H1 (cell line): ENCODE results near the gene FGF19. TPM values are rescaled to one million over a fixed set of nuclear protein-coding genes. Genes with fewer than 3 reads are reported as not detected.

Experiments used
- CTCF ChIA-PET: fragments of 300-600 bp; sonication (Branson Sonifier 250); formaldehyde crosslinking; loops from one replicate; lab custom pipeline; 2021; ENCODE audit not compliant: partially characterized antibody; lab: Charles Lee
- POLR2A ChIA-PET: fragments of 300-600 bp; sonication (Branson Sonifier 250); formaldehyde crosslinking; loops from one replicate; lab custom pipeline; 2021; ENCODE audit warnings: inconsistent platforms; ENCODE audit not compliant: partially characterized antibody; lab: Charles Lee
- DNase-seq, 2 experiments: peaks; one replicate each; pipeline versions ENCODE4 v3.0.0 to v3.0.0-alpha.2; 2010 to 2022; ENCODE audit warnings: low spot score in 2 of 2, low read depth in 1 of 2, mixed read lengths in 1 of 2
- FAIRE-seq: peaks from 2 replicates; lab custom pipeline; 2011; peaks lifted over from hg19 to GRCh38; lab: Jason Lieb, UNC
- H2AFZ ChIP-seq: 2 replicates; pipeline ENCODE4 v1.8.1; 2012; ENCODE audit warnings: low read length, inconsistent platforms
- H2AK5ac ChIP-seq: 2 replicates; pipeline ENCODE4 v1.6.1; 2013; ENCODE audit warnings: low read depth, low read length
- H2BK120ac ChIP-seq: replicated peaks from 2 replicates; pipeline ENCODE3; 2013; ENCODE audit warnings: low read depth, low read length, inconsistent platforms
- H2BK12ac ChIP-seq: 2 replicates; pipeline ENCODE4 v1.6.1; 2013; ENCODE audit warnings: low read depth, low read length
- H2BK15ac ChIP-seq: 2 replicates; pipeline ENCODE4 v1.6.1; 2013; ENCODE audit warnings: low read length
- H2BK20ac ChIP-seq: 2 replicates; pipeline ENCODE4 v1.6.1; 2013; ENCODE audit warnings: low read length
- H2BK5ac ChIP-seq: 2 replicates; pipeline ENCODE4 v1.6.1; 2013; ENCODE audit warnings: low read depth, low read length
- H3K14ac ChIP-seq: 2 replicates; pipeline ENCODE4 v1.6.1; 2013; ENCODE audit warnings: inconsistent platforms; ENCODE audit not compliant: insufficient read length
- H3K18ac ChIP-seq: 2 replicates; pipeline ENCODE4 v1.6.1; 2013; ENCODE audit warnings: low read length; ENCODE audit errors: extremely low read depth
- H3K23ac ChIP-seq: 2 replicates; pipeline ENCODE4 v1.6.1; 2013; ENCODE audit warnings: inconsistent platforms; ENCODE audit not compliant: insufficient read length
- H3K23me2 ChIP-seq: 2 replicates; pipeline ENCODE4 v1.6.1; 2013; ENCODE audit warnings: low read depth, low read length
- H3K27ac ChIP-seq: 2 replicates; pipeline ENCODE4 v1.6.1; 2011; ENCODE audit warnings: low read depth, low read length, inconsistent platforms
- H3K27me3 ChIP-seq, 4 experiments: replicated peaks in 1 of 4; 1 replicate in 1 of 4; 2 replicates in 3 of 4; pipeline versions ENCODE4 v1.6.1 to v1.8.1; 2011 to 2013; ENCODE audit warnings: low read length in 3 of 4, mild to moderate bottlenecking in 3 of 4, inconsistent platforms in 2 of 4, mixed read lengths in 2 of 4, moderate library complexity in 1 of 4; ENCODE audit not compliant: control insufficient read depth in 3 of 4, insufficient read depth in 3 of 4; ENCODE audit errors: extremely low read depth in 1 of 4
- H3K36me3 ChIP-seq, 4 experiments: 2 replicates each; pipeline versions ENCODE4 v1.6.1 to v1.8.1; 2011 to 2013; ENCODE audit warnings: mild to moderate bottlenecking in 4 of 4, low read length in 3 of 4, moderate library complexity in 2 of 4, control low read depth in 1 of 4, inconsistent platforms in 1 of 4; ENCODE audit not compliant: insufficient read depth in 4 of 4, control insufficient read depth in 2 of 4
- H3K4ac ChIP-seq: replicated peaks from 2 replicates; pipeline ENCODE3; 2013; ENCODE audit warnings: low read length, low read depth, mixed read lengths, inconsistent platforms; ENCODE audit not compliant: insufficient read length
- H3K4me1 ChIP-seq, 4 experiments: replicated peaks in 1 of 4; 1 replicate in 1 of 4; 2 replicates in 3 of 4; pipeline versions ENCODE4 v1.6.1 to v1.8.1; 2011 to 2013; ENCODE audit warnings: low read length in 3 of 4, inconsistent platforms in 2 of 4, mixed read lengths in 1 of 4; ENCODE audit not compliant: insufficient read depth in 4 of 4, control insufficient read depth in 3 of 4
- H3K4me2 ChIP-seq, 2 experiments: 2 replicates each; pipeline versions ENCODE4 v1.6.1 to v1.8.1; 2011 to 2013; ENCODE audit warnings: low read depth in 2 of 2, low read length in 2 of 2, control low read depth in 1 of 2, inconsistent platforms in 1 of 2, mild to moderate bottlenecking in 1 of 2; ENCODE audit not compliant: insufficient read depth in 1 of 2
- H3K4me3 ChIP-seq, 4 experiments: fragments of 200-600, 300-600 bp in 1 of 4; sonication (generic), shearing (Covaris generic), sonication (Bioruptor Twin) in 1 of 4; 2 replicates each; pipeline versions ENCODE4 v1.5.1 to v1.8.1; 2011 to 2016; ENCODE audit warnings: low read length in 4 of 4, low read depth in 3 of 4, control low read depth in 2 of 4, inconsistent platforms in 2 of 4, mild to moderate bottlenecking in 2 of 4, mixed read lengths in 1 of 4, moderate library complexity in 1 of 4; ENCODE audit not compliant: insufficient read depth in 2 of 4; ENCODE audit errors: extremely low read depth in 1 of 4
- H3K56ac ChIP-seq: replicated peaks from 2 replicates; pipeline ENCODE3; 2013; ENCODE audit warnings: low read depth, mild to moderate bottlenecking, mixed read lengths, low read length, inconsistent platforms; ENCODE audit not compliant: insufficient read length
- H3K79me1 ChIP-seq: 2 replicates; pipeline ENCODE4 v1.6.1; 2013; ENCODE audit warnings: low read depth, low read length, control low read depth
- H3K79me2 ChIP-seq, 2 experiments: 2 replicates each; pipeline versions ENCODE4 v1.6.1 to v1.8.1; 2012 to 2013; ENCODE audit warnings: low read length in 2 of 2, mild to moderate bottlenecking in 2 of 2, inconsistent platforms in 1 of 2; ENCODE audit not compliant: insufficient read depth in 2 of 2, control insufficient read depth in 1 of 2
- H3K9ac ChIP-seq, 4 experiments: replicated peaks in 1 of 4; 1 replicate in 1 of 4; 2 replicates in 3 of 4; pipeline versions ENCODE4 v1.6.1 to v1.8.1; 2011 to 2013; ENCODE audit warnings: low read depth in 3 of 4, low read length in 3 of 4, control low read depth in 2 of 4, mild to moderate bottlenecking in 2 of 4, moderate library complexity in 2 of 4, inconsistent platforms in 1 of 4; ENCODE audit errors: extremely low read depth in 1 of 4
- H3K9me3 ChIP-seq, 2 experiments: 2 replicates each; pipeline versions ENCODE4 v1.6.1 to v1.8.1; 2012 to 2013; ENCODE audit warnings: mild to moderate bottlenecking in 2 of 2, moderate library complexity in 2 of 2, control low read depth in 1 of 2, inconsistent platforms in 1 of 2, low read depth in 1 of 2, low read length in 1 of 2, mixed read lengths in 1 of 2; ENCODE audit not compliant: insufficient read depth in 2 of 2
- H4K20me1 ChIP-seq, 2 experiments: replicated peaks in 1 of 2; 2 replicates each; pipeline versions ENCODE3 to v1.8.1; 2011 to 2013; ENCODE audit warnings: inconsistent platforms in 2 of 2, low read length in 2 of 2, mild to moderate bottlenecking in 1 of 2; ENCODE audit not compliant: insufficient read depth in 2 of 2, control insufficient read depth in 1 of 2
- H4K5ac ChIP-seq: 2 replicates; pipeline ENCODE4 v1.6.1; 2013; ENCODE audit warnings: low read length, low read depth, mixed read lengths, inconsistent platforms; ENCODE audit not compliant: insufficient read length
- H4K8ac ChIP-seq: 2 replicates; pipeline ENCODE4 v1.8.0; 2013; ENCODE audit warnings: mild to moderate bottlenecking, moderate library complexity, low read length, inconsistent platforms; ENCODE audit not compliant: insufficient read depth; ENCODE audit errors: extremely low read depth
- H4K91ac ChIP-seq: replicated peaks from 2 replicates; pipeline ENCODE3; 2013; ENCODE audit warnings: low read length, mixed read lengths, inconsistent platforms; ENCODE audit not compliant: insufficient read length
- GTF2F1 ChIP-seq: IDR thresholded peaks from 2 replicates; pipeline ENCODE4 v1.6.1; 2012; ENCODE audit warnings: low read depth, low read length, improper control_type of control experiment, borderline replicate concordance
- HDAC2 ChIP-seq, 2 experiments: fragments of 300-600 bp in 1 of 2; sonication (generic) in 1 of 2; IDR thresholded peaks; 2 replicates each; pipeline ENCODE4 v1.6.1; 2011 to 2012; ENCODE audit warnings: low read depth in 2 of 2, low read length in 2 of 2, mild to moderate bottlenecking in 2 of 2, moderate library complexity in 2 of 2, borderline replicate concordance in 1 of 2, inconsistent platforms in 1 of 2
- polyA plus RNA-seq, 7 experiments: library from polyadenylated mRNA; depleted of rRNA in 3 of 7; stranded (reverse) in 5 of 7; unstranded in 2 of 7; fragments of >200 nt in 5 of 7; fragments of 200-250 nt in 2 of 7; gene quantifications; 1 replicate in 5 of 7; 2 replicates in 1 of 7; 4 replicates in 1 of 7; pipeline versions ENCODE4 v1.2.1 to v1.2.3, GENCODE V29; 2011 to 2013; ENCODE audit warnings: missing spikeins in 2 of 7, mixed read lengths in 2 of 7
- total RNA-seq: library from RNA; stranded (reverse); fragmentation: NEBNext Ultra II Directional; extraction: Animal tissue kit (Norgen Biotek cat#: 25700); gene quantifications from 2 replicates; pipeline ENCODE4 v1.2.1, GENCODE V29; 2021

Gene FGF19
- total and polyA plus RNA-seq, 2 of the 8 experiments (the other 6 are each of a cell fraction or from before 2014, with no cell fraction given), result 9.6 to 14.8 TPM

DNA sequence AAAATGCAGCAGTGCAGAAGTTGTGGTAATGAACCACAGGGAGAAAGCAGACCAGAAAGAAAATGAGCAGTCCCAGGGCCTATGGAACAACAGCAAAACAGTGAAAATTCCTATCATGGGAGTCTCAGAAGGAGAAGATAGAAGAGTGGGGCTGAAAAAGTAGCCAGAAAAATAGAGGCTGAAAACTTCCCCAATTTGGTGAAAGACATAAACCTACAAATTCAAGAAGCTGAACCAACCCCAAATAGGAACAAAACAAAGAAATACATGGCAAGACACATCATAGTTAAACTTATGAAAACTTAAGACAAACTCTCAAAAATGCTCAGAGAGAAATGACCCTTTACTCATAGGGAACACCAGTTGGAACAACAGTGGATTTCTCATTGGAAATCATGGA, 11.4 kb downstream of the FGF19 start:
- Histone ChIP-seq H3K27me3 (no peaks in the 10 kb centered on the region; a peak in 2 of 7 replicates), H3K4me2 (no peak overlapping the region), H3K18ac (no peak overlapping the region), H4K5ac (no peak overlapping the region), H4K20me1 (no peaks in the 10 kb centered on the region), H3K56ac (no peak overlapping the region), H3K27ac (no peak overlapping the region), H4K91ac (no peak overlapping the region), H3K79me1 (no peaks in the 10 kb centered on the region; the same call in 1 of the 2 replicates), H2BK12ac (no peak overlapping the region), H3K14ac (no peak overlapping the region), H4K8ac (no peak overlapping the region), H2AFZ (no peak overlapping the region), H3K4ac (no peak overlapping the region), H3K4me3 (no peak overlapping the region), H2BK120ac (no peak overlapping the region), H3K23me2 (no peaks in the 10 kb centered on the region; the same call in 1 of the 2 replicates), H3K9me3 (peaks cover 0 to 3% of the 10 kb centered on the region in 2 experiments; a peak in 1 of 4 replicates), H3K79me2 (no peaks in the 10 kb centered on the region), H3K36me3 (no peaks in the 10 kb centered on the region), H2AK5ac (no peak overlapping the region), H2BK15ac (no peak overlapping the region), H3K23ac (no peak overlapping the region), H2BK20ac (no peak overlapping the region), H3K9ac (no peak overlapping the region), H3K4me1 (peaks cover 0 to 7% (median 0%) of the 10 kb centered on the region in 4 experiments; a peak in 2 of 7 replicates), H2BK5ac (no peak overlapping the region)
- no peak for FAIRE-seq
- POLR2A ChIA-PET, result no interaction called here
- CTCF ChIA-PET, result interaction anchor here (0.7 to 1.8 kb wide), 2 partner anchors 17 to 257 kb away, joined by 3 to 8 read pairs; no protein-coding TSS in a partner anchor
- no peak for DNase-seq
- no peak for TF ChIP-seq HDAC2 (IDR thresholded peaks at IDR 0.05; ENCODE audit: borderline replicate concordance in 1 of 2, low read depth in 2 of 2, low read length in 2 of 2)
- TF ChIP-seq GTF2F1, result no peak
